ENCODE measurements around the gene PCCA. TPM values are rescaled to one million over a fixed set of nuclear protein-coding genes. Genes with fewer than 3 reads are reported as not detected.

The PCCA gene
- total RNA-seq, 4 donors from 2014 or later, result 33.8 to 40.3 (median 39.0) TPM

- TF ChIP-seq EP300 (IDR thresholded peaks at IDR 0.05), result no peak
- no peak for TF ChIP-seq POLR2AphosphoS5 (IDR thresholded peaks at IDR 0.05)
- TF ChIP-seq POLR2A (IDR thresholded peaks at IDR 0.05; ENCODE audit: low read depth), result no peak
- no peak for TF ChIP-seq CTCF (IDR thresholded peaks at IDR 0.05)
- 88% methylated on average over 3 of the region's 3 CpGs for WGBS
- H3K4me1 ChIP-seq, result peaks cover 3 to 12% (median 10%) of the 10 kb centered on the region in 4 donors
- H3K9me3 ChIP-seq, result no peaks in the 10 kb centered on the region
- no peak overlapping the region for H3K27ac ChIP-seq (replicated peaks in 1 of 4)
- no peaks in the 10 kb centered on the region for H3K36me3 ChIP-seq
- no peak for DNase-seq (ENCODE audit: extremely low spot score)
- no peak overlapping the region for H3K4me3 ChIP-seq
- H3K27me3 ChIP-seq, result no peaks in the 10 kb centered on the region
- intact Hi-C loops (cut with DNase I), result no loop called here
Measured at GRCh38 chr13:100128373-100128772, 39.5 kb downstream of the PCCA start.

- Histone ChIP-seq H3K27me3 (no peaks in the 10 kb centered on the region), H3K36me3 (no peaks in the 10 kb centered on the region), H3K9me3 (no peaks in the 10 kb centered on the region), H3K4me3 (no peak overlapping the region), H3K4me1 (peaks cover 3 to 12% (median 10%) of the 10 kb centered on the region in 4 donors), H3K27ac (replicated peaks in 1 of 4) (no peak overlapping the region)
- TF ChIP-seq CTCF (IDR thresholded peaks at IDR 0.05) (no peak), POLR2AphosphoS5 (IDR thresholded peaks at IDR 0.05) (no peak), POLR2A (IDR thresholded peaks at IDR 0.05; ENCODE audit: low read depth) (no peak), EP300 (IDR thresholded peaks at IDR 0.05) (no peak)
- no peak for DNase-seq (ENCODE audit: extremely low spot score)
- 89% methylated on average over 3 of the region's 3 CpGs for WGBS
- intact Hi-C loops (cut with DNase I), result no loop called here
Measured at GRCh38 chr13:100128838-100129237, 39.9 kb downstream of the PCCA start.

- Histone ChIP-seq H3K9me3 (no peaks in the 10 kb centered on the region), H3K36me3 (no peaks in the 10 kb centered on the region), H3K4me3 (no peak overlapping the region), H3K4me1 (peaks cover 3 to 12% (median 10%) of the 10 kb centered on the region in 4 donors), H3K27me3 (no peaks in the 10 kb centered on the region), H3K27ac (replicated peaks in 1 of 4) (no peak overlapping the region)
- WGBS, result 36% methylated on average over 2 of the region's 2 CpGs
- DNase-seq (ENCODE audit: extremely low spot score), result no peak
- intact Hi-C loops (cut with DNase I), result no loop called here
- TF ChIP-seq POLR2AphosphoS5 (IDR thresholded peaks at IDR 0.05) (no peak), POLR2A (IDR thresholded peaks at IDR 0.05; ENCODE audit: low read depth) (no peak), EP300 (IDR thresholded peaks at IDR 0.05) (no peak), CTCF (IDR thresholded peaks at IDR 0.05) (no peak)
Measured at GRCh38 chr13:100129605-100130004, 40.7 kb downstream of the PCCA start.

DNA sequence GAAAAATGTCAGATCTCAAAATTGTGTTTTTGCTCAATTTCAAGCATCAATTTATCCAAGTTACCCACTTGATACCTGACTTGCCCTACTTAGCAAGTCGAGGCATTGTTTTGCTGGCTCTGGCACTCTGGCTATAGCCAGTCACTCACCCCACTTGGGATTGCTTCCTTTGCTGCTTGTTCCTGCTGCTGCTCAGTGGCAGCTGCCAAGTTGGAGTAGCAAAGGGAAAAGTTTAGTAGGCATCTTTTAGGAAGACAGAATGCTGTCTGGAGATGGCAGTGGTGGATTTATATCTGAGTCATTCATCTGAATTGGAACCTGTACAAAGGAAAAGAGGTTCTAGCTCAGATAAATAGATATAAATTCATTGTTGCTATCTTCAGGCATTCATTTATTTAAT, 41.2 kb downstream of the PCCA start:
- no peak overlapping the region for H3K4me3 ChIP-seq
- TF ChIP-seq POLR2A (IDR thresholded peaks at IDR 0.05; ENCODE audit: low read depth) (no peak), EP300 (IDR thresholded peaks at IDR 0.05) (no peak), CTCF (IDR thresholded peaks at IDR 0.05) (no peak), POLR2AphosphoS5 (IDR thresholded peaks at IDR 0.05) (no peak)
- H3K27me3 ChIP-seq, result no peaks in the 10 kb centered on the region
- intact Hi-C loops (cut with DNase I), result no loop called here
- no peak overlapping the region for H3K27ac ChIP-seq (replicated peaks in 1 of 4)
- peaks cover 3 to 12% (median 10%) of the 10 kb centered on the region in 4 donors for H3K4me1 ChIP-seq
- H3K9me3 ChIP-seq, result no peaks in the 10 kb centered on the region
- no peaks in the 10 kb centered on the region for H3K36me3 ChIP-seq
- WGBS, result 43% methylated on average over 1 of the region's 1 CpG
- no peak for DNase-seq (ENCODE audit: extremely low spot score)

GRCh38 chr13:100130930-100131511, 42.1 kb downstream of the PCCA start:
- H3K4me3 ChIP-seq, result no peak overlapping the region
- peaks cover 3 to 12% (median 10%) of the 10 kb centered on the region in 4 donors for H3K4me1 ChIP-seq
- WGBS, result 68% methylated on average over 6 of the region's 6 CpGs
- TF ChIP-seq POLR2AphosphoS5 (IDR thresholded peaks at IDR 0.05) (no peak), POLR2A (IDR thresholded peaks at IDR 0.05; ENCODE audit: low read depth) (no peak), CTCF (IDR thresholded peaks at IDR 0.05) (no peak), EP300 (IDR thresholded peaks at IDR 0.05) (no peak)
- H3K27ac ChIP-seq (replicated peaks in 1 of 4), result no peak overlapping the region
- H3K36me3 ChIP-seq, result no peaks in the 10 kb centered on the region
- no peaks in the 10 kb centered on the region for H3K9me3 ChIP-seq
- intact Hi-C loops (cut with DNase I), result no loop called here
- H3K27me3 ChIP-seq, result no peaks in the 10 kb centered on the region
- DNase-seq (ENCODE audit: extremely low spot score), result no peak

All from esophagus muscularis mucosa (tissue), 4 donors.